Peyer's patch (tissue), 4 donors: ENCODE data around the gene C2.

Source experiments
- POLR2A ChIP-seq, 2 donors: fragments of 450-650 bp; IDR thresholded peaks; one replicate each; pipeline ENCODE4 v1.5.1; 2017; ENCODE audit warnings: antibody characterized with exemption in 2 of 2, mild to moderate bottlenecking in 2 of 2, moderate library complexity in 2 of 2
- TF ChIP-seq, protein P1 (sequence below), 6 experiments: fragments of 450-650 bp in 4 of 6; fragments of 200-600 bp in 2 of 6; sonication (generic) in 1 of 6; IDR thresholded peaks; one replicate each; pipeline ENCODE4 v1.5.1; 2017 to 2019; ENCODE audit warnings: antibody characterized with exemption in 6 of 6, mild to moderate bottlenecking in 3 of 6, moderate library complexity in 1 of 6

DNA sequence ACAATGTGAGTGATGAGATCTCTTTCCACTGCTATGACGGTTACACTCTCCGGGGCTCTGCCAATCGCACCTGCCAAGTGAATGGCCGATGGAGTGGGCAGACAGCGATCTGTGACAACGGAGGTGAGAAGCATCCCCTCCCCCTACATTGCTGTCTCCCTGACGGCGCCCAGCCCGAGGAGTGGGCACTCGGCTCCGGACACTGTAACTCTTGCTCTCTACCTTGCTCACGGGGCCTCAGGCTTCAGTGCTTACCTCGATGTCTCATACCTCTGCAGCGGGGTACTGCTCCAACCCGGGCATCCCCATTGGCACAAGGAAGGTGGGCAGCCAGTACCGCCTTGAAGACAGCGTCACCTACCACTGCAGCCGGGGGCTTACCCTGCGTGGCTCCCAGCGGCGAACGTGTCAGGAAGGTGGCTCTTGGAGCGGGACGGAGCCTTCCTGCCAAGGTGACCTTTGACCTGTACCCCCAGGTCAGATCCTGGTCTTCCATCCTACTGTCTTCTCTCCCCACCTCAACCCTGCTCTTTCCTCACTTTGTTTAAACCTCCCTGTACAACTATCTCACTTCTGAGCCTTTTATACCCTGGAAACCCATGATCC, 19.7 kb downstream of the C2 start:
- TF ChIP-seq, protein P1, sequence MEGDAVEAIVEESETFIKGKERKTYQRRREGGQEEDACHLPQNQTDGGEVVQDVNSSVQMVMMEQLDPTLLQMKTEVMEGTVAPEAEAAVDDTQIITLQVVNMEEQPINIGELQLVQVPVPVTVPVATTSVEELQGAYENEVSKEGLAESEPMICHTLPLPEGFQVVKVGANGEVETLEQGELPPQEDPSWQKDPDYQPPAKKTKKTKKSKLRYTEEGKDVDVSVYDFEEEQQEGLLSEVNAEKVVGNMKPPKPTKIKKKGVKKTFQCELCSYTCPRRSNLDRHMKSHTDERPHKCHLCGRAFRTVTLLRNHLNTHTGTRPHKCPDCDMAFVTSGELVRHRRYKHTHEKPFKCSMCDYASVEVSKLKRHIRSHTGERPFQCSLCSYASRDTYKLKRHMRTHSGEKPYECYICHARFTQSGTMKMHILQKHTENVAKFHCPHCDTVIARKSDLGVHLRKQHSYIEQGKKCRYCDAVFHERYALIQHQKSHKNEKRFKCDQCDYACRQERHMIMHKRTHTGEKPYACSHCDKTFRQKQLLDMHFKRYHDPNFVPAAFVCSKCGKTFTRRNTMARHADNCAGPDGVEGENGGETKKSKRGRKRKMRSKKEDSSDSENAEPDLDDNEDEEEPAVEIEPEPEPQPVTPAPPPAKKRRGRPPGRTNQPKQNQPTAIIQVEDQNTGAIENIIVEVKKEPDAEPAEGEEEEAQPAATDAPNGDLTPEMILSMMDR (IDR thresholded peaks at IDR 0.05): no peak
- no peak for TF ChIP-seq POLR2A (IDR thresholded peaks at IDR 0.05)
